ENCODE measurements around the gene OR4D2. TPM values are rescaled to one million over a fixed set of nuclear protein-coding genes. Genes with fewer than 3 reads are reported as not detected.

OR4D2 gene
- total and polyA plus RNA-seq, 7 experiments from 2014 or later, result not detected

GRCh38 chr17:58195518-58196123 is 28.8 kb downstream of the OR4D2 start:
- Mint-ChIP-seq H3K27ac (no peak overlapping the region), H3K4me3 (no peak overlapping the region), H3K36me3 (no peaks in the 10 kb centered on the region), H3K4me1 (peaks cover 0 to 4% (median 0%) of the 10 kb centered on the region in 7 donors), H3K9me3 (peaks cover 0 to 1% (median 0%) of the 10 kb centered on the region in 11 donors), H3K27me3 (peaks cover 5 to 10% (median 8%) of the 10 kb centered on the region in 5 donors)
- ATAC-seq, result no peak
- H3K27me3 ChIP-seq (ENCODE audit: control insufficient read depth in 2 of 2, insufficient read depth in 2 of 2, low read length in 2 of 2), result no peaks in the 10 kb centered on the region
- no peaks in the 10 kb centered on the region for H3K4me1 ChIP-seq (ENCODE audit: control insufficient read depth in 2 of 2, insufficient read depth in 2 of 2, low read length in 2 of 2)
- H3K9me3 ChIP-seq (ENCODE audit: control insufficient read depth in 2 of 3, low read length in 3 of 3), result no peaks in the 10 kb centered on the region
- no peaks in the 10 kb centered on the region for H3K36me3 ChIP-seq (ENCODE audit: control insufficient read depth in 2 of 3, insufficient read depth in 3 of 3, low read length in 3 of 3)
- no peak overlapping the region for H3K4me3 ChIP-seq (ENCODE audit: low read length)
- ChIA-PET CTCF (no interaction called here), POLR2A (no interaction called here)
- no peak for DNase-seq
- no peak overlapping the region for H3K27ac ChIP-seq (ENCODE audit: low read depth, low read length)
- intact Hi-C loops (cut with micrococcal nuclease), result no loop called here

GRCh38 chr17:58196610-58197009 is 29.8 kb downstream of the OR4D2 start:
- Mint-ChIP-seq H3K4me3 (no peak overlapping the region), H3K27me3 (peaks cover 0 to 10% (median 2%) of the 10 kb centered on the region in 5 donors), H3K27ac (no peak overlapping the region), H3K4me1 (peaks cover 0 to 4% (median 0%) of the 10 kb centered on the region in 7 donors), H3K36me3 (no peaks in the 10 kb centered on the region), H3K9me3 (peaks cover 0 to 1% (median 0%) of the 10 kb centered on the region in 11 donors)
- H3K27ac ChIP-seq (ENCODE audit: low read depth, low read length), result no peak overlapping the region
- ChIA-PET CTCF (no interaction called here), POLR2A (no interaction called here)
- H3K4me3 ChIP-seq (ENCODE audit: low read length), result no peak overlapping the region
- ATAC-seq, result no peak
- H3K9me3 ChIP-seq (ENCODE audit: control insufficient read depth in 2 of 3, low read length in 3 of 3), result no peaks in the 10 kb centered on the region
- no peaks in the 10 kb centered on the region for H3K27me3 ChIP-seq (ENCODE audit: control insufficient read depth in 2 of 2, insufficient read depth in 2 of 2, low read length in 2 of 2)
- H3K4me1 ChIP-seq (ENCODE audit: control insufficient read depth in 2 of 2, insufficient read depth in 2 of 2, low read length in 2 of 2), result no peaks in the 10 kb centered on the region
- intact Hi-C loops (cut with micrococcal nuclease), result no loop called here
- DNase-seq, result no peak
- no peaks in the 10 kb centered on the region for H3K36me3 ChIP-seq (ENCODE audit: control insufficient read depth in 2 of 3, insufficient read depth in 3 of 3, low read length in 3 of 3)

GRCh38 chr17:58200024-58200633 is 33.3 kb downstream of the OR4D2 start:
- Histone ChIP-seq H3K4me3 (ENCODE audit: low read length) (no peak overlapping the region), H3K4me1 (ENCODE audit: control insufficient read depth in 2 of 2, insufficient read depth in 2 of 2, low read length in 2 of 2) (no peaks in the 10 kb centered on the region), H3K36me3 (ENCODE audit: control insufficient read depth in 2 of 3, insufficient read depth in 3 of 3, low read length in 3 of 3) (no peaks in the 10 kb centered on the region), H3K27me3 (ENCODE audit: control insufficient read depth in 2 of 2, insufficient read depth in 2 of 2, low read length in 2 of 2) (no peaks in the 10 kb centered on the region), H3K9me3 (ENCODE audit: control insufficient read depth in 2 of 3, low read length in 3 of 3) (no peaks in the 10 kb centered on the region), H3K27ac (ENCODE audit: low read depth, low read length) (no peak overlapping the region)
- Mint-ChIP-seq H3K4me1 (peaks cover 0 to 4% (median 0%) of the 10 kb centered on the region in 7 donors), H3K4me3 (no peak overlapping the region), H3K27me3 (peaks cover 0 to 10% (median 2%) of the 10 kb centered on the region in 5 donors), H3K36me3 (peaks cover 0 to 2% (median 0%) of the 10 kb centered on the region in 5 donors), H3K9me3 (peaks cover 0 to 1% (median 0%) of the 10 kb centered on the region in 11 donors), H3K27ac (no peak overlapping the region)
- peak; percentile 87 for ATAC-seq
- peak in 8 of 9 donors; percentile 20 to 56 (median 38) for DNase-seq
- intact Hi-C loops (cut with micrococcal nuclease), result loop anchor here (1.0 kb wide), 3 partner anchors 19 to 247 kb away; partner anchors contain the start of gene MKS1 (in 1 of the 2)
- ChIA-PET POLR2A (interaction anchor here (0.6 kb wide), 1 partner anchor 19 kb away, joined by 4 read pairs; the partner anchor contains the start of gene MKS1), CTCF (interaction anchor here (0.5 to 1.8 kb wide), 8 partner anchors 9 to 247 kb away, joined by 3 to 4 read pairs (median 3); partner anchors contain the start of gene MKS1)

- Mint-ChIP-seq H3K36me3 (peaks cover 0 to 17% (median 0%) of the 10 kb centered on the region in 5 donors), H3K27me3 (peaks cover 0 to 2% (median 0%) of the 10 kb centered on the region in 5 donors), H3K4me1 (peaks cover 0 to 4% (median 0%) of the 10 kb centered on the region in 7 donors), H3K9me3 (no peaks in the 10 kb centered on the region), H3K27ac (no peak overlapping the region), H3K4me3 (no peak overlapping the region)
- ChIA-PET CTCF (interaction anchor here (0.5 kb wide), 1 partner anchor 166 kb away, joined by 3 read pairs; no protein-coding TSS in a partner anchor), POLR2A (no interaction called here)
- Histone ChIP-seq H3K4me1 (ENCODE audit: control insufficient read depth in 2 of 2, insufficient read depth in 2 of 2, low read length in 2 of 2) (no peaks in the 10 kb centered on the region), H3K9me3 (ENCODE audit: control insufficient read depth in 2 of 3, low read length in 3 of 3) (no peaks in the 10 kb centered on the region), H3K27me3 (ENCODE audit: control insufficient read depth in 2 of 2, insufficient read depth in 2 of 2, low read length in 2 of 2) (no peaks in the 10 kb centered on the region), H3K27ac (ENCODE audit: low read depth, low read length) (no peak overlapping the region), H3K36me3 (ENCODE audit: control insufficient read depth in 2 of 3, insufficient read depth in 3 of 3, low read length in 3 of 3) (peaks cover 0 to 18% (median 0%) of the 10 kb centered on the region in 3 experiments), H3K4me3 (ENCODE audit: low read length) (no peak overlapping the region)
- intact Hi-C loops (cut with micrococcal nuclease), result no loop called here
- DNase-seq (no peak), ATAC-seq (no peak)
Observed at GRCh38 chr17:58202859-58203258, 36.1 kb downstream of the OR4D2 start.

GRCh38 chr17:58204796-58205195 is 38.0 kb downstream of the OR4D2 start:
- H3K36me3 ChIP-seq (ENCODE audit: control insufficient read depth in 2 of 3, insufficient read depth in 3 of 3, low read length in 3 of 3), result peaks cover 0 to 32% (median 0%) of the 10 kb centered on the region in 3 experiments
- no peaks in the 10 kb centered on the region for H3K9me3 Mint-ChIP-seq
- H3K36me3 Mint-ChIP-seq, result peaks cover under 1 to 30% (median 8%) of the 10 kb centered on the region in 5 donors
- H3K9me3 ChIP-seq (ENCODE audit: control insufficient read depth in 2 of 3, low read length in 3 of 3), result no peaks in the 10 kb centered on the region
- H3K27me3 ChIP-seq (ENCODE audit: control insufficient read depth in 2 of 2, insufficient read depth in 2 of 2, low read length in 2 of 2), result no peaks in the 10 kb centered on the region
- H3K27ac Mint-ChIP-seq, result no peak overlapping the region
- no peak for ATAC-seq
- H3K4me3 Mint-ChIP-seq, result no peak overlapping the region
- no peak for DNase-seq
- H3K4me1 Mint-ChIP-seq, result peaks cover 0 to 4% (median 0%) of the 10 kb centered on the region in 7 donors
- ChIA-PET CTCF (no interaction called here), POLR2A (no interaction called here)
- no peak overlapping the region for H3K27ac ChIP-seq (ENCODE audit: low read depth, low read length)
- H3K4me3 ChIP-seq (ENCODE audit: low read length), result no peak overlapping the region
- intact Hi-C loops (cut with micrococcal nuclease), result no loop called here
- peaks cover 0 to 2% (median 0%) of the 10 kb centered on the region in 5 donors for H3K27me3 Mint-ChIP-seq
- H3K4me1 ChIP-seq (ENCODE audit: control insufficient read depth in 2 of 2, insufficient read depth in 2 of 2, low read length in 2 of 2), result no peaks in the 10 kb centered on the region

- H3K27ac ChIP-seq (ENCODE audit: low read depth, low read length), result no peak overlapping the region
- CTCF ChIA-PET, result no interaction called here
- no peak for DNase-seq
- POLR2A ChIA-PET, result no interaction called here
- Mint-ChIP-seq H3K36me3 (peaks cover 6 to 38% (median 10%) of the 10 kb centered on the region in 5 donors), H3K4me3 (no peak overlapping the region), H3K9me3 (no peaks in the 10 kb centered on the region), H3K27me3 (no peaks in the 10 kb centered on the region), H3K27ac (no peak overlapping the region), H3K4me1 (no peaks in the 10 kb centered on the region)
- H3K36me3 ChIP-seq (ENCODE audit: control insufficient read depth in 2 of 3, insufficient read depth in 3 of 3, low read length in 3 of 3), result peaks cover 0 to 43% (median 0%) of the 10 kb centered on the region in 3 experiments
- H3K9me3 ChIP-seq (ENCODE audit: control insufficient read depth in 2 of 3, low read length in 3 of 3), result no peaks in the 10 kb centered on the region
- intact Hi-C loops (cut with micrococcal nuclease), result no loop called here
- no peaks in the 10 kb centered on the region for H3K4me1 ChIP-seq (ENCODE audit: control insufficient read depth in 2 of 2, insufficient read depth in 2 of 2, low read length in 2 of 2)
- H3K4me3 ChIP-seq (ENCODE audit: low read length), result no peak overlapping the region
- ATAC-seq, result no peak
- H3K27me3 ChIP-seq (ENCODE audit: control insufficient read depth in 2 of 2, insufficient read depth in 2 of 2, low read length in 2 of 2), result no peaks in the 10 kb centered on the region
Observed at GRCh38 chr17:58205936-58206335, 39.2 kb downstream of the OR4D2 start.
